GM12801 (cell line): ENCODE results near the gene C3AR1.

Source experiments
- TF ChIP-seq, protein P1 (sequence below): IDR thresholded peaks from one replicate; pipeline ENCODE4 v1.5.1; 2011; ENCODE audit warnings: control low read depth; ENCODE audit not compliant: insufficient read length; ENCODE audit errors: extremely low read depth

Gene C3AR1

DNA sequence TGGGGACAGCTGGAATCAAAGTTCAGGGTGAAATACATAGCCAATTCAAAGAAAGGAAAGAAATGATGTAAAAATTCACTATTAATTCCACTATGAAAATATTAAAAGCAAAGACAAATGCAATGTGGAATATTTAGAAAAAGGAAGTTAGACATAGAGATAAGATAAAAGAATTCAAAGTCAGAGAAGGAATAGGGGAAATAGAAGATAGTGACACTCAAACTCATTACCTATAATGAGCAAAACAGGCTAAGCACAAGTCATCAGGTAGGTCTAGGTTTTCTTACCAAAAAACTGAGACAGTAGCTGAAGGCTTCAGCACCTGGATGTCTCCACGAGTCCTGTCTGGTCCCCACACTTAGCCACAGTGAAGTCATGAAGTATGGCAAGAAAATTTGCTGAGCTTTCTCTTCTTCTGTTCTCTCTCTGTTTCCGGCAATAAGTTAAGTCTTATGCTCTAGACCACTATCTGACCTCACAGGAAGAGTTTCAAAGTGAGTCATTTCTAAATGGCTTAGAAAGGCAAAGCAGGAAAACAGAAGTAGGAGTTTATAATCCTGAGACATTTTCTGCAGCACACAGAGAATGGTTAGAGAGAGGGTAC, at the start of gene C3AR1:
C3AR1 (minus strand) TSS at position 369 of the 604 bp plus-strand sequence. CDS start 6,174 bp downstream, outside the sequence.
- TF ChIP-seq, protein P1, sequence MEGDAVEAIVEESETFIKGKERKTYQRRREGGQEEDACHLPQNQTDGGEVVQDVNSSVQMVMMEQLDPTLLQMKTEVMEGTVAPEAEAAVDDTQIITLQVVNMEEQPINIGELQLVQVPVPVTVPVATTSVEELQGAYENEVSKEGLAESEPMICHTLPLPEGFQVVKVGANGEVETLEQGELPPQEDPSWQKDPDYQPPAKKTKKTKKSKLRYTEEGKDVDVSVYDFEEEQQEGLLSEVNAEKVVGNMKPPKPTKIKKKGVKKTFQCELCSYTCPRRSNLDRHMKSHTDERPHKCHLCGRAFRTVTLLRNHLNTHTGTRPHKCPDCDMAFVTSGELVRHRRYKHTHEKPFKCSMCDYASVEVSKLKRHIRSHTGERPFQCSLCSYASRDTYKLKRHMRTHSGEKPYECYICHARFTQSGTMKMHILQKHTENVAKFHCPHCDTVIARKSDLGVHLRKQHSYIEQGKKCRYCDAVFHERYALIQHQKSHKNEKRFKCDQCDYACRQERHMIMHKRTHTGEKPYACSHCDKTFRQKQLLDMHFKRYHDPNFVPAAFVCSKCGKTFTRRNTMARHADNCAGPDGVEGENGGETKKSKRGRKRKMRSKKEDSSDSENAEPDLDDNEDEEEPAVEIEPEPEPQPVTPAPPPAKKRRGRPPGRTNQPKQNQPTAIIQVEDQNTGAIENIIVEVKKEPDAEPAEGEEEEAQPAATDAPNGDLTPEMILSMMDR = no peak

DNA sequence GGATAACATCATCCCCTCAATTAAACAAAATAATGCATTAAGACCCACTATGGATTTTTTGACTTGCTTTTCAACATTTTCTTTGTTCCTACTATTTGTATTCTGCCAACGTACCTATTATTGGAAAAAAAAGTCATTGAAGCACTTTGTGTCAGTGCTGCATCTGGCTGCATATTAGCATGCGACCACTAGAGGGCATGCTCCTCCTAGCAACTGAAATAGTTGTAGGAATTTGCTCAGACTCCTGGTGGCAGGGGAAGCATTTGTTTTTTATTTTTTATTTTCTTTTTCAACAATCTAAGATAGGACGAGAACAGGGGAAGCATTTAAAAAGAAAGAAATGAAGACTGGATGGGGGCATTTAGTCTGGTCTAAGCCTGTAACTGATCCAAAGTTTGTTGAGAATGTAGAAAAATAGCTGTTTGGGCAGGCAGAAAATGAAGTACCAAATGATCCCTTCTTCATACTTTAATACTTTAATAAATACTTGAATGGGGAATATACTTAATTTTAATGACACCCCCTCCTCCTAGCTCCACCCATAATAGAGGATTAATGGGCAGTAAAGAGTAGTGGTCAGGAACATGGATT, 42.7 kb upstream of the C3AR1 start:
- TF ChIP-seq, protein P1 = no peak

DNA sequence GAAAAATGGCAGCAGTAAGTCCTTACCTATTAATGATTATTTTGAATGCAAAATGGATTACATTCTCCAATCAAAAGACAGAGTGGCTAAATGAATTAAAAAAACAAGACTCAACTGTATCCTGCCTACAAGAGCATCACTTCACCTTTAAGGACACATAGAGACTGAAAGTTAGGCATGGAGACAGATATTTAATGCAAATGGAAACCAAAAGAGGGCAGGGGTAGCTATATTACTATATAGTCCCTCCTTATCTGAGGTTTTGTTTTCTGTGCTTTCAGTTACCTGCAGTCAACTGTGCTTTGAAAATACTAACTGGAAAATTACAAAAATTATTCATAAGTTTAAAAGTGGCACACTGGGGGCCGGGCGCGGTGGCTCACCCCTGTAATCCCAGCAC, 33.1 kb upstream of the C3AR1 start:
- TF ChIP-seq, protein P1 = no peak

DNA sequence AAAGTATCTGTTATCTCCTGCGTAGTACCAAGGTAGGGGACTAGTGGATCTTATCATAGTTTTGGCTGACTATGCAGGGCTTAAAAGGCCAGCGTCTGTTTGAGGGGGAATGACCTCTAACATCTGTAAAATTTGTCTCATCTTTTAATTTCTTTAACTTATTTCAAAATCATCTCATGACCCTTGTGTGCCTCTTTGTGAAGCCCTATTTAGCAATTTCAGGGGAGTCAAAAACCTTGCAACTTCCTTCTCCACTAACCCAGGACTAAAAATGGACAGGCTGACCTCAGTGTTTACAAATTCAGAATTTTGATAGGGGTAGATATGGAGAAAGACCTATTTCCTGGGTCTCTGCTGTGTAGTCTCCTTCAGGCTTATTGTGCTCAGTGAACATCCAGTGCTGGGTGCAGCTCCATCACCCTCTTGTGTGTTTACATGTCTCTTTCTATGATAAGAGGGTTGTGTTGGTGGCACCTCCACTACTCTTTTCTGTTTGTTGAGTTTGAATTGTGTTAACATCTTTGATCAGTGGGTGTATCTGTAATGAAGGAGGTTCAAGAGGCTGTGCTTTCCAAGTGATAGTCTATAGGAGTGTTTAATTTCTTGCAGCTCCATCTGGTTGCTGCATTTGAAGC, 30.2 kb upstream of the C3AR1 start:
- TF ChIP-seq, protein P1 = no peak

DNA sequence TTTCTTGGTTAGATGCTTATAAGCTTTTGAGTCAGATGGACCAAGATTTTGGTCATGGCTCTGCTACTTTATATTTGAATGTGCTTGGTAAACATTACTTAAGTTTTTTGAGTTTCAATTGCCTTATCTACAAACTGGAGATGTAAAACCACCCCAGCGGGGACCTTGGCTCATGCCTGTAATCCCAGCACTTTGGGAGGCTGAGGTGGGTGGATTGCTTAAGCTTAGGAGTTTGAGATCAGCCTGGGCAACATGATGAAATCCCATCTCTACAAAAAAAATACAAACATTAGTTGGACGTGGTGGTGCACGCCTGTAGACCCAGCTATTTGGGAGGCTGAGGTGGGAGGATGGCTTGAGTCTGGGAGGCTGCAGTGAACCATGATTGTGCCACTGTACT, 27.1 kb upstream of the C3AR1 start:
- TF ChIP-seq, protein P1 = no peak

DNA sequence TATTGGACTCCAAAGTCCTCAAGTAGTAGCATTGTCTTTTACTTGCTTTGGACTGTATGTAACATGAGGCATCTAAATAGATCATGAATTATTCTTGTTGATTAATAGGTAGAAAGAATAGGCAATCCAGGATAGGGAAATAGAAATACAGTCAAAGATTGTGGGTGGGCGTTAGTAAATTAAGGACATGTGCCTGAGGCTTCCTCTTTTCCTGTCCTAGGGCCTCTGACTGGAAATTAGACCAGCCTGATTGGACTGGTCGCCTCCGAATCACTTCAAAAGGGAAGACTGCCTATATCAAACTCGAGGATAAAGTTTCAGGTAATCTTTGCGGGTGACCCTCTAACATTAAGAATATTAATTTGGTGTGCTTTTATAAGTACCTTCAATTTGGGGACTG, 23.6 kb upstream of the C3AR1 start:
- TF ChIP-seq, protein P1 = no peak

DNA sequence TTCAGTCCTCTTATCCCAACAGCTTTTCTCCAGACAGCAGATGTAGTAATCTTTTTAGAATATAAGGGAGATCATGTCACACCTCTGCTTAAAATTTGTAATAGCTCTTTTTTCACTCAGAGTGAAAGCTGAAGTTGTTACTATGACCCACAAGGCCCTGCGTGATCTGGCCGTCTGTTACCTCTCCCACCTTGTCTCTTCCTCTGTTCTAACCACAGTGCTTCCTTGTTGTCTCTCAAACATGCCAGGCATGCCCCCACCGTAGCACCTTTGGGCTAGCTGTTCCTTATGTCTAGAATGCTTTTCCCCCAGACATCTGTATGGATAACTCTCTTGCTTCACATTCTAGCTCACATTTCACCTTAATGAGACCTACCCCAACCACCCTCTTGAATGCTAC, 22.4 kb upstream of the C3AR1 start:
- TF ChIP-seq, protein P1 = no peak
